Lung (tissue), 13 donors: ENCODE data around the gene ABHD14A. TPM values are rescaled to one million over a fixed set of nuclear protein-coding genes. Genes with fewer than 3 reads are reported as not detected.
A peak's percentile ranks its signal among the peaks of the same experiment; 100 is the strongest.

Experiments
- ATAC-seq: fragments of 200-7000 bp; cut with Tn5 transposase; one replicate; pipeline ENCODE4 v1.9.1; 2020; ENCODE audit warnings: moderate number of reproducible peaks; ENCODE audit not compliant: insufficient read depth, low FRiP score
- DNase-seq, 3 donors: peaks; one replicate each; pipeline ENCODE4 v3.0.0-alpha.2; 2013 to 2017
- H3K27ac ChIP-seq, 2 donors: one replicate each; pipeline ENCODE4 v1.5.1; 2013; ENCODE audit warnings: mild to moderate bottlenecking in 2 of 2, moderate library complexity in 2 of 2, control low read depth in 1 of 2, inconsistent platforms in 1 of 2, low read depth in 1 of 2, low read length in 1 of 2
- H3K27me3 ChIP-seq, 3 donors: one replicate each; pipeline ENCODE4 v1.5.1; 2013; ENCODE audit warnings: low read length in 2 of 3; ENCODE audit not compliant: control insufficient read depth in 3 of 3, insufficient read depth in 3 of 3
- H3K36me3 ChIP-seq, 4 donors: one replicate each; pipeline ENCODE4 v1.5.1; 2013; ENCODE audit warnings: low read length in 4 of 4, mild to moderate bottlenecking in 1 of 4, moderate library complexity in 1 of 4; ENCODE audit not compliant: control insufficient read depth in 4 of 4, insufficient read depth in 4 of 4
- H3K4me1 ChIP-seq, 5 donors: one replicate each; pipeline ENCODE4 v1.5.1; 2013; ENCODE audit warnings: low read length in 5 of 5, mild to moderate bottlenecking in 2 of 5, moderate library complexity in 1 of 5; ENCODE audit not compliant: control insufficient read depth in 5 of 5, insufficient read depth in 5 of 5
- H3K4me3 ChIP-seq: one replicate; pipeline ENCODE4 v1.5.1; 2013; ENCODE audit warnings: mild to moderate bottlenecking, control low read depth, moderate library complexity
- H3K9ac ChIP-seq, 2 donors: one replicate each; pipeline ENCODE4 v1.5.1; 2013; ENCODE audit warnings: low read length in 2 of 2, control low read depth in 1 of 2; ENCODE audit not compliant: insufficient read depth in 1 of 2
- H3K9me3 ChIP-seq, 4 donors: one replicate each; pipeline ENCODE4 v1.5.1; 2013; ENCODE audit warnings: low read length in 3 of 4, mild to moderate bottlenecking in 1 of 4, moderate library complexity in 1 of 4; ENCODE audit not compliant: control insufficient read depth in 4 of 4, insufficient read depth in 3 of 4
- WGBS, 2 donors: extraction: QIAGEN DNeasy Blood & Tissue Kit; methylation state at CpG; one replicate each; pipeline ENCODE4 v1.1.7; 2013; 5-methylcytosine and 5-hydroxymethylcytosine counted together
- polyA plus RNA-seq, 2 donors: library from polyadenylated mRNA; stranded (reverse); fragments of 200-250 nt; gene quantifications; one replicate each; pipeline ENCODE4 v1.2.1, GENCODE V29; 2013
- small RNA-seq: library from RNA; depleted of rRNA; stranded (forward); fragments of <200 nt; gene quantifications from one replicate; pipeline ENCODE3, GENCODE V24; 2014; ENCODE audit warnings: low replicate concordance
- total RNA-seq, 2 donors: library from RNA; depleted of rRNA in 1 of 2; stranded (reverse); fragments of >200 nt in 1 of 2; gene quantifications; one replicate each; pipeline ENCODE4 v1.2.1, GENCODE V29; 2014 to 2021
- TF ChIP-seq, protein P1 (sequence below): IDR thresholded peaks from 2 replicates; pipeline ENCODE4 v1.5.1; 2012; ENCODE audit warnings: mild to moderate bottlenecking; ENCODE audit errors: control extremely low read depth, extremely low read depth
- donor health status: control.
- donor health status: control.
- donor health status: Bipolar disorder and iron deficiency.
- donor health status: healthy.
- donor health status: DM: yes; HTN: yes; CAD: no.

ABHD14A gene
- total and polyA plus RNA-seq, 4 donors: 7.2 to 62.8 (median 21.8) TPM

DNA sequence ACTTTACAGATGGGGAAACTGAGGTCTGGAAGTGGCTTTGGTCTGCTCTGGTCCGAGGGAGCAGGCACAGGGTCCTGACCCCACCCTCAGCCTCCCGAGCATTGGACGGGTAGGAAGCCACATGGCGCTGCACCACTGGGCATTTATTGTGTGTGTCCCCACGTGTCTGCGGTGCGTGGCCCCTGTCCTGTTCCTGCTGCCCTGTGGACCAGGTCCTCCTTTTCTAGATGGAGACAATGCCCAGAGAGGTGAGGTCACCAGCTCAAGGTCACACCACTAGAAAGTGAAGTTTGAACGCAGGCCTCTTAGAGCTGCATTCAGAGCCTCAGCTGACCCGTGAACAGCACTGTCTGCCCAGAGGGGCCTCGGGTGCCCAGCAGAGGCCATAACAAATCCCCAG, 54.7 kb downstream of the ABHD14A start:
- H3K4me1 ChIP-seq: peaks cover 0 to 6% (median 0%) of the 10 kb centered on the region in 5 donors
- WGBS, 2 donors: 81 to 93% methylated on average over 10 of the region's 10 CpGs
- ATAC-seq: no peak
- TF ChIP-seq, protein P1, sequence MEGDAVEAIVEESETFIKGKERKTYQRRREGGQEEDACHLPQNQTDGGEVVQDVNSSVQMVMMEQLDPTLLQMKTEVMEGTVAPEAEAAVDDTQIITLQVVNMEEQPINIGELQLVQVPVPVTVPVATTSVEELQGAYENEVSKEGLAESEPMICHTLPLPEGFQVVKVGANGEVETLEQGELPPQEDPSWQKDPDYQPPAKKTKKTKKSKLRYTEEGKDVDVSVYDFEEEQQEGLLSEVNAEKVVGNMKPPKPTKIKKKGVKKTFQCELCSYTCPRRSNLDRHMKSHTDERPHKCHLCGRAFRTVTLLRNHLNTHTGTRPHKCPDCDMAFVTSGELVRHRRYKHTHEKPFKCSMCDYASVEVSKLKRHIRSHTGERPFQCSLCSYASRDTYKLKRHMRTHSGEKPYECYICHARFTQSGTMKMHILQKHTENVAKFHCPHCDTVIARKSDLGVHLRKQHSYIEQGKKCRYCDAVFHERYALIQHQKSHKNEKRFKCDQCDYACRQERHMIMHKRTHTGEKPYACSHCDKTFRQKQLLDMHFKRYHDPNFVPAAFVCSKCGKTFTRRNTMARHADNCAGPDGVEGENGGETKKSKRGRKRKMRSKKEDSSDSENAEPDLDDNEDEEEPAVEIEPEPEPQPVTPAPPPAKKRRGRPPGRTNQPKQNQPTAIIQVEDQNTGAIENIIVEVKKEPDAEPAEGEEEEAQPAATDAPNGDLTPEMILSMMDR: no peak
- no peaks in the 10 kb centered on the region for H3K36me3 ChIP-seq
- H3K9me3 ChIP-seq: no peaks in the 10 kb centered on the region
- no peak overlapping the region for H3K4me3 ChIP-seq
- H3K9ac ChIP-seq: no peak overlapping the region
- no peaks in the 10 kb centered on the region for H3K27me3 ChIP-seq
- H3K27ac ChIP-seq: peak overlapping the region in 1 of 2 donors; percentile 34
- DNase-seq: no peak

Small RNA genes lying within 50 kb of the gene (small RNA-seq; reads per million reads assigned to genes)
- gene AC115284.1: not detected

Other genes starting within 250 kb of the ABHD14A start
- gene IQCF6, start 195.8 kb upstream of the ABHD14A start, total RNA-seq: not detected
- not detected for gene IQCF6, start 195.8 kb upstream of the ABHD14A start, polyA plus RNA-seq
- gene IQCF2, start 113.4 kb upstream of the ABHD14A start, total RNA-seq: not detected
- not detected for gene IQCF2, start 113.4 kb upstream of the ABHD14A start, polyA plus RNA-seq
- gene IQCF5, start 99.5 kb upstream of the ABHD14A start, total RNA-seq: not detected
- not detected for gene IQCF5, start 99.5 kb upstream of the ABHD14A start, polyA plus RNA-seq
- gene IQCF1, start 71.7 kb upstream of the ABHD14A start, total RNA-seq: not detected
- gene IQCF1, start 71.7 kb upstream of the ABHD14A start, polyA plus RNA-seq: not detected
- gene RRP9, start 33.2 kb upstream of the ABHD14A start, total RNA-seq: 10 to 100 TPM in 1 of 2 donors, 1 to 10 TPM in 1; 8.2 to 28.1 TPM
- 10 to 100 TPM; 38.8 to 47.6 TPM for gene RRP9, start 33.2 kb upstream of the ABHD14A start, polyA plus RNA-seq
- 10 to 100 TPM; 24.8 to 36.7 TPM for gene PARP3, start 32.7 kb upstream of the ABHD14A start, total RNA-seq
- 10 to 100 TPM; 15.3 to 17.3 TPM for gene PARP3, start 32.7 kb upstream of the ABHD14A start, polyA plus RNA-seq
- under 1 TPM in 1 of 2 donors, not detected in 1; 0.15 TPM for gene GPR62, start 19.7 kb upstream of the ABHD14A start, total RNA-seq
- under 1 TPM in 1 of 2 donors, not detected in 1; 0.05 TPM for gene GPR62, start 19.7 kb upstream of the ABHD14A start, polyA plus RNA-seq
- 10 to 100 TPM; 17.4 to 37.7 TPM for gene PCBP4, start 7.6 kb upstream of the ABHD14A start, total RNA-seq
- gene PCBP4, start 7.6 kb upstream of the ABHD14A start, polyA plus RNA-seq: 10 to 100 TPM; 19.5 to 44.3 TPM
- 10 to 100 TPM; 26.3 to 44.9 TPM for gene ABHD14B, start 1.0 kb upstream of the ABHD14A start, total RNA-seq
- 10 to 100 TPM; 37.5 to 88.1 TPM for gene ABHD14B, start 1.0 kb upstream of the ABHD14A start, polyA plus RNA-seq
- gene ACY1, start 8.5 kb downstream of the ABHD14A start, total RNA-seq: 10 to 100 TPM; 19.6 to 52.6 TPM
- 10 to 100 TPM; 31.7 to 46.2 TPM for gene ACY1, start 8.5 kb downstream of the ABHD14A start, polyA plus RNA-seq
- gene RPL29, start 20.8 kb downstream of the ABHD14A start, total RNA-seq: 100 to 1,000 TPM; 711 to 912 TPM
- 1,000 to 10,000 TPM; 1,556 to 2,402 TPM for gene RPL29, start 20.8 kb downstream of the ABHD14A start, polyA plus RNA-seq
- gene DUSP7, start 81.5 kb downstream of the ABHD14A start, total RNA-seq: 10 to 100 TPM; 16.5 to 36.2 TPM
- 10 to 100 TPM; 10.2 to 25.2 TPM for gene DUSP7, start 81.5 kb downstream of the ABHD14A start, polyA plus RNA-seq
- gene POC1A, start 179.4 kb downstream of the ABHD14A start, total RNA-seq: 1 to 10 TPM; 3.9 to 5.4 TPM
- gene POC1A, start 179.4 kb downstream of the ABHD14A start, polyA plus RNA-seq: 1 to 10 TPM; 2.3 to 4.1 TPM
- gene ALAS1, start 223.1 kb downstream of the ABHD14A start, total RNA-seq: 10 to 100 TPM; 38.7 to 85.1 TPM
- 10 to 100 TPM; 56.8 to 57.6 TPM for gene ALAS1, start 223.1 kb downstream of the ABHD14A start, polyA plus RNA-seq